GM12892 (cell line): Measurements from ENCODE around the gene CBY2.

Source experiments
- POLR2A ChIP-seq: IDR thresholded peaks from 2 replicates; pipeline ENCODE4 v1.6.1; 2011; ENCODE audit warnings: low read depth, low read length, control low read depth
- TAF1 ChIP-seq: IDR thresholded peaks from 2 replicates; pipeline ENCODE4 v1.6.1; 2011; ENCODE audit warnings: low read depth, mild to moderate bottlenecking, control low read depth, low read length, borderline replicate concordance

- no peak for TF ChIP-seq POLR2A
- no peak for TF ChIP-seq TAF1
These were observed 15.2 kb downstream of the CBY2 start for GRCh38 chr13:45717349-45717748.
